Stimulated activated CD4-positive, alpha-beta T cell treated with anti-CD3 and anti-CD28 coated beads, Interleukin-4, amount 100 ng/mL, for 4 hours (primary cell): Measurements from ENCODE around the gene MRM3.
"Not testable (repeated sequence)": the region's sequence is repeated elsewhere in the genome, so short reads cannot be mapped to it uniquely, and the experiment has no call there.

Experiments used
- DNase-seq, 2 experiments: peaks; one replicate each; pipeline ENCODE4 v3.0.0-alpha.2; 2020

Gene MRM3

GRCh38 chr17:828761-829160 lies 46.6 kb downstream of the MRM3 start:
- DNase-seq, result no peak

GRCh38 chr17:829614-830013 lies 47.5 kb downstream of the MRM3 start:
- DNase-seq, result not testable (repeated sequence)

- no peak for DNase-seq
Observed at GRCh38 chr17:830381-830780, 48.2 kb downstream of the MRM3 start.

- DNase-seq, result no peak
Observed at GRCh38 chr17:830950-831349, 48.8 kb downstream of the MRM3 start.

GRCh38 chr17:834136-834535 lies 52.0 kb downstream of the MRM3 start:
- no peak for DNase-seq

- DNase-seq, result no peak
Observed at GRCh38 chr17:835263-835662, 53.1 kb downstream of the MRM3 start.

- DNase-seq, result not testable (repeated sequence)
Observed at GRCh38 chr17:835721-836120, 53.6 kb downstream of the MRM3 start.

- DNase-seq, result no peak
Observed at GRCh38 chr17:836151-836550, 54.0 kb downstream of the MRM3 start.

GRCh38 chr17:838486-838885 lies 56.3 kb downstream of the MRM3 start:
- DNase-seq, result no peak

- no peak for DNase-seq
Observed at GRCh38 chr17:841313-841712, 59.2 kb downstream of the MRM3 start.
